ENCODE results near the gene MX2. TPM values are rescaled to one million over a fixed set of nuclear protein-coding genes. Genes with fewer than 3 reads are reported as not detected.

MX2 gene
- total and polyA plus RNA-seq, 2 experiments from 2014 or later = 5.4 to 9.2 TPM

DNA sequence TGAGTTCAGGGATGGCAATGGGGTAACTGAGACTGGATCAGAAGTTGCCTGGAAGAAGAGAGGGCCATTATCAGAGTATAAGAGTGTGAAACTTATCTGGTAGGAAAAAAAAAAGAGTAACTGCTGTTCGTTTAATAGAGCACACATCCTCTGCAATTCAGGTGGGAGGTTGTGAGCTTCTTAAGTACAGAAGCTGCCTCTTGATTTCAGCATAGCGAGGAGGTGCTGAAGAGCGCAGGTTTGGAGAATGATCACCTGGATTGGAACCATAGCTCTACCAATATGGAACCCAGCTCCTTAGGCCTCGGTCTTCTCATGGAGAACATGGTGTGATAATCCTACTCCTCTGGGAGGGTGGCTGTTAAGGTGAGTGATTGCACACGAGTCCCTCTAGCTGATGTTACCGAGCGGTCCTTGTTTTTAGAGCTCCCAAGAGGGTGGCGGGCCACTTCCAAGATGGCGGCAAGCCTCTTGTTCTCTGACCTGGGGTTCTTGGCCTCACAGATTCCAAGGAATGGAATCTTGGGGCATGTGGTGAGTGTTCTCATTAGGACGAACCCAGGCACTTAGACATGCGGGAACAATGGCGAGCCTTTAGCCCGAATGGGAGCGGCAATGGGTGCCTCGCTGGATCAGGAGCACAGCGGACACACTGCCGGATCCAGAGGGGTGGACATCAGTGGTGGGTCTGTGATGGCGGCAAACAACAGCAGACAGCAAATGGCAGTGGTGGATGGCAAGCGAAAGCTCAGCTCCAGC, 60.9 kb downstream of the MX2 start:
- Histone ChIP-seq H3K36me3 (ENCODE audit: insufficient read depth) (no peaks in the 10 kb centered on the region), H3K4me1 (ENCODE audit: insufficient read depth) (peaks cover 20% of the 10 kb centered on the region), H3K4me3 (no peak overlapping the region), H4K20me1 (replicated peaks; ENCODE audit: insufficient read depth) (no peaks in the 10 kb centered on the region), H2AFZ (no peak overlapping the region), H3K9me2 (ENCODE audit: insufficient read depth) (peaks cover 9% of the 10 kb centered on the region; the same call in 1 of the 2 replicates), H3K27ac (ENCODE audit: low read depth) (no peak overlapping the region), H3F3A (replicated peaks; ENCODE audit: low read depth) (no peaks in the 10 kb centered on the region), H3K79me2 (replicated peaks; ENCODE audit: insufficient read depth) (no peaks in the 10 kb centered on the region), H3K27me3 (ENCODE audit: insufficient read depth) (peaks cover 33% of the 10 kb centered on the region), H3K4me2 (no peak overlapping the region)
- no peak for TF ChIP-seq EZH2 (IDR thresholded peaks at IDR 0.05; ENCODE audit: low read depth, unreplicated experiment)
- TF ChIP-seq NANOG (IDR thresholded peaks at IDR 0.05; ENCODE audit: borderline replicate concordance) = no peak
- TF ChIP-seq, protein P1, sequence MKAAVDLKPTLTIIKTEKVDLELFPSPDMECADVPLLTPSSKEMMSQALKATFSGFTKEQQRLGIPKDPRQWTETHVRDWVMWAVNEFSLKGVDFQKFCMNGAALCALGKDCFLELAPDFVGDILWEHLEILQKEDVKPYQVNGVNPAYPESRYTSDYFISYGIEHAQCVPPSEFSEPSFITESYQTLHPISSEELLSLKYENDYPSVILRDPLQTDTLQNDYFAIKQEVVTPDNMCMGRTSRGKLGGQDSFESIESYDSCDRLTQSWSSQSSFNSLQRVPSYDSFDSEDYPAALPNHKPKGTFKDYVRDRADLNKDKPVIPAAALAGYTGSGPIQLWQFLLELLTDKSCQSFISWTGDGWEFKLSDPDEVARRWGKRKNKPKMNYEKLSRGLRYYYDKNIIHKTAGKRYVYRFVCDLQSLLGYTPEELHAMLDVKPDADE (IDR thresholded peaks at IDR 0.05) = no peak
- TF ChIP-seq STAT1 (IDR thresholded peaks at IDR 0.05; ENCODE audit: unreplicated experiment) = no peak
- TF ChIP-seq JUNB (IDR thresholded peaks at IDR 0.05; ENCODE audit: unreplicated experiment) = no peak
- TF ChIP-seq, protein P2, sequence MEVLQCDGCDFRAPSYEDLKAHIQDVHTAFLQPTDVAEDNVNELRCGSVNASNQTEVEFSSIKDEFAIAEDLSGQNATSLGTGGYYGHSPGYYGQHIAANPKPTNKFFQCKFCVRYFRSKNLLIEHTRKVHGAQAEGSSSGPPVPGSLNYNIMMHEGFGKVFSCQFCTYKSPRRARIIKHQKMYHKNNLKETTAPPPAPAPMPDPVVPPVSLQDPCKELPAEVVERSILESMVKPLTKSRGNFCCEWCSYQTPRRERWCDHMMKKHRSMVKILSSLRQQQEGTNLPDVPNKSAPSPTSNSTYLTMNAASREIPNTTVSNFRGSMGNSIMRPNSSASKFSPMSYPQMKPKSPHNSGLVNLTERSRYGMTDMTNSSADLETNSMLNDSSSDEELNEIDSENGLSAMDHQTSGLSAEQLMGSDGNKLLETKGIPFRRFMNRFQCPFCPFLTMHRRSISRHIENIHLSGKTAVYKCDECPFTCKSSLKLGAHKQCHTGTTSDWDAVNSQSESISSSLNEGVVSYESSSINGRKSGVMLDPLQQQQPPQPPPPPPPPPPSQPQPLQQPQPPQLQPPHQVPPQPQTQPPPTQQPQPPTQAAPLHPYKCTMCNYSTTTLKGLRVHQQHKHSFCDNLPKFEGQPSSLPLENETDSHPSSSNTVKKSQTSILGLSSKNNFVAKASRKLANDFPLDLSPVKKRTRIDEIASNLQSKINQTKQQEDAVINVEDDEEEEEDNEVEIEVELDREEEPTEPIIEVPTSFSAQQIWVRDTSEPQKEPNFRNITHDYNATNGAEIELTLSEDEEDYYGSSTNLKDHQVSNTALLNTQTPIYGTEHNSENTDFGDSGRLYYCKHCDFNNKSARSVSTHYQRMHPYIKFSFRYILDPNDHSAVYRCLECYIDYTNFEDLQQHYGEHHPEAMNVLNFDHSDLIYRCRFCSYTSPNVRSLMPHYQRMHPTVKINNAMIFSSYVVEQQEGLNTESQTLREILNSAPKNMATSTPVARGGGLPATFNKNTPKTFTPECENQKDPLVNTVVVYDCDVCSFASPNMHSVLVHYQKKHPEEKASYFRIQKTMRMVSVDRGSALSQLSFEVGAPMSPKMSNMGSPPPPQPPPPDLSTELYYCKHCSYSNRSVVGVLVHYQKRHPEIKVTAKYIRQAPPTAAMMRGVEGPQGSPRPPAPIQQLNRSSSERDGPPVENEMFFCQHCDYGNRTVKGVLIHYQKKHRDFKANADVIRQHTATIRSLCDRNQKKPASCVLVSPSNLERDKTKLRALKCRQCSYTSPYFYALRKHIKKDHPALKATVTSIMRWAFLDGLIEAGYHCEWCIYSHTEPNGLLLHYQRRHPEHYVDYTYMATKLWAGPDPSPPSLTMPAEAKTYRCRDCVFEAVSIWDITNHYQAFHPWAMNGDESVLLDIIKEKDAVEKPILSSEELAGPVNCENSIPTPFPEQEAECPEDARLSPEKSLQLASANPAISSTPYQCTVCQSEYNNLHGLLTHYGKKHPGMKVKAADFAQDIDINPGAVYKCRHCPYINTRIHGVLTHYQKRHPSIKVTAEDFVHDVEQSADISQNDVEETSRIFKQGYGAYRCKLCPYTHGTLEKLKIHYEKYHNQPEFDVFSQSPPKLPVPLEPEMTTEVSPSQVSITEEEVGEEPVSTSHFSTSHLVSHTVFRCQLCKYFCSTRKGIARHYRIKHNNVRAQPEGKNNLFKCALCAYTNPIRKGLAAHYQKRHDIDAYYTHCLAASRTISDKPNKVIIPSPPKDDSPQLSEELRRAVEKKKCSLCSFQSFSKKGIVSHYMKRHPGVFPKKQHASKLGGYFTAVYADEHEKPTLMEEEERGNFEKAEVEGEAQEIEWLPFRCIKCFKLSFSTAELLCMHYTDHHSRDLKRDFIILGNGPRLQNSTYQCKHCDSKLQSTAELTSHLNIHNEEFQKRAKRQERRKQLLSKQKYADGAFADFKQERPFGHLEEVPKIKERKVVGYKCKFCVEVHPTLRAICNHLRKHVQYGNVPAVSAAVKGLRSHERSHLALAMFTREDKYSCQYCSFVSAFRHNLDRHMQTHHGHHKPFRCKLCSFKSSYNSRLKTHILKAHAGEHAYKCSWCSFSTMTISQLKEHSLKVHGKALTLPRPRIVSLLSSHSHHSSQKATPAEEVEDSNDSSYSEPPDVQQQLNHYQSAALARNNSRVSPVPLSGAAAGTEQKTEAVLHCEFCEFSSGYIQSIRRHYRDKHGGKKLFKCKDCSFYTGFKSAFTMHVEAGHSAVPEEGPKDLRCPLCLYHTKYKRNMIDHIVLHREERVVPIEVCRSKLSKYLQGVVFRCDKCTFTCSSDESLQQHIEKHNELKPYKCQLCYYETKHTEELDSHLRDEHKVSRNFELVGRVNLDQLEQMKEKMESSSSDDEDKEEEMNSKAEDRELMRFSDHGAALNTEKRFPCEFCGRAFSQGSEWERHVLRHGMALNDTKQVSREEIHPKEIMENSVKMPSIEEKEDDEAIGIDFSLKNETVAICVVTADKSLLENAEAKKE (CRISPR knock-in tag; IDR thresholded peaks at IDR 0.05) = no peak
- no peak for TF ChIP-seq POLR2AphosphoS5 (IDR thresholded peaks at IDR 0.05; ENCODE audit: low read depth)
- TF ChIP-seq CREB1 (CRISPR knock-in tag; IDR thresholded peaks at IDR 0.05; ENCODE audit: low read depth) = no peak
- TF ChIP-seq ZNF114 (CRISPR knock-in tag; IDR thresholded peaks at IDR 0.05) = no peak
- TF ChIP-seq, protein P3, sequence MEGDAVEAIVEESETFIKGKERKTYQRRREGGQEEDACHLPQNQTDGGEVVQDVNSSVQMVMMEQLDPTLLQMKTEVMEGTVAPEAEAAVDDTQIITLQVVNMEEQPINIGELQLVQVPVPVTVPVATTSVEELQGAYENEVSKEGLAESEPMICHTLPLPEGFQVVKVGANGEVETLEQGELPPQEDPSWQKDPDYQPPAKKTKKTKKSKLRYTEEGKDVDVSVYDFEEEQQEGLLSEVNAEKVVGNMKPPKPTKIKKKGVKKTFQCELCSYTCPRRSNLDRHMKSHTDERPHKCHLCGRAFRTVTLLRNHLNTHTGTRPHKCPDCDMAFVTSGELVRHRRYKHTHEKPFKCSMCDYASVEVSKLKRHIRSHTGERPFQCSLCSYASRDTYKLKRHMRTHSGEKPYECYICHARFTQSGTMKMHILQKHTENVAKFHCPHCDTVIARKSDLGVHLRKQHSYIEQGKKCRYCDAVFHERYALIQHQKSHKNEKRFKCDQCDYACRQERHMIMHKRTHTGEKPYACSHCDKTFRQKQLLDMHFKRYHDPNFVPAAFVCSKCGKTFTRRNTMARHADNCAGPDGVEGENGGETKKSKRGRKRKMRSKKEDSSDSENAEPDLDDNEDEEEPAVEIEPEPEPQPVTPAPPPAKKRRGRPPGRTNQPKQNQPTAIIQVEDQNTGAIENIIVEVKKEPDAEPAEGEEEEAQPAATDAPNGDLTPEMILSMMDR (conservative IDR thresholded peaks at IDR 0.05; ENCODE audit: low read depth in 2 of 2) = no peak
- TF ChIP-seq EZH2phosphoT487 (IDR thresholded peaks at IDR 0.05; ENCODE audit: unreplicated experiment) = no peak
- TF ChIP-seq ZNF331 (CRISPR knock-in tag; IDR thresholded peaks at IDR 0.05; ENCODE audit: low read depth) = no peak
- TF ChIP-seq, protein P4, sequence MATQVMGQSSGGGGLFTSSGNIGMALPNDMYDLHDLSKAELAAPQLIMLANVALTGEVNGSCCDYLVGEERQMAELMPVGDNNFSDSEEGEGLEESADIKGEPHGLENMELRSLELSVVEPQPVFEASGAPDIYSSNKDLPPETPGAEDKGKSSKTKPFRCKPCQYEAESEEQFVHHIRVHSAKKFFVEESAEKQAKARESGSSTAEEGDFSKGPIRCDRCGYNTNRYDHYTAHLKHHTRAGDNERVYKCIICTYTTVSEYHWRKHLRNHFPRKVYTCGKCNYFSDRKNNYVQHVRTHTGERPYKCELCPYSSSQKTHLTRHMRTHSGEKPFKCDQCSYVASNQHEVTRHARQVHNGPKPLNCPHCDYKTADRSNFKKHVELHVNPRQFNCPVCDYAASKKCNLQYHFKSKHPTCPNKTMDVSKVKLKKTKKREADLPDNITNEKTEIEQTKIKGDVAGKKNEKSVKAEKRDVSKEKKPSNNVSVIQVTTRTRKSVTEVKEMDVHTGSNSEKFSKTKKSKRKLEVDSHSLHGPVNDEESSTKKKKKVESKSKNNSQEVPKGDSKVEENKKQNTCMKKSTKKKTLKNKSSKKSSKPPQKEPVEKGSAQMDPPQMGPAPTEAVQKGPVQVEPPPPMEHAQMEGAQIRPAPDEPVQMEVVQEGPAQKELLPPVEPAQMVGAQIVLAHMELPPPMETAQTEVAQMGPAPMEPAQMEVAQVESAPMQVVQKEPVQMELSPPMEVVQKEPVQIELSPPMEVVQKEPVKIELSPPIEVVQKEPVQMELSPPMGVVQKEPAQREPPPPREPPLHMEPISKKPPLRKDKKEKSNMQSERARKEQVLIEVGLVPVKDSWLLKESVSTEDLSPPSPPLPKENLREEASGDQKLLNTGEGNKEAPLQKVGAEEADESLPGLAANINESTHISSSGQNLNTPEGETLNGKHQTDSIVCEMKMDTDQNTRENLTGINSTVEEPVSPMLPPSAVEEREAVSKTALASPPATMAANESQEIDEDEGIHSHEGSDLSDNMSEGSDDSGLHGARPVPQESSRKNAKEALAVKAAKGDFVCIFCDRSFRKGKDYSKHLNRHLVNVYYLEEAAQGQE (IDR thresholded peaks at IDR 0.05; ENCODE audit: unreplicated experiment) = no peak
- DNase-seq (ENCODE audit: low spot score) = no peak
- H3K9me3 Mint-ChIP-seq = no peaks in the 10 kb centered on the region; the same call in 2 of the 3 replicates
- H3K27me3 Mint-ChIP-seq (ENCODE audit: insufficient read depth, low read depth, poor library complexity) = peaks cover 47% of the 10 kb centered on the region
- no peak for ATAC-seq
- H3K27ac Mint-ChIP-seq = no peak overlapping the region; the same call in 1 of the 2 replicates
- H3K4me1 Mint-ChIP-seq = peaks cover 27% of the 10 kb centered on the region
- no peak overlapping the region for H3K4me3 Mint-ChIP-seq
- no peaks in the 10 kb centered on the region for H3K36me3 Mint-ChIP-seq (ENCODE audit: low read depth)
